HUES6 (cell line): Measurements from ENCODE around the gene SLC12A2.

ENCODE experiments used
- H3K27ac ChIP-seq: 2 replicates; pipeline ENCODE4 v1.7.0; 2013; ENCODE audit warnings: low read depth, mild to moderate bottlenecking, low read length, inconsistent platforms
- H3K27me3 ChIP-seq: 2 replicates; pipeline ENCODE4 v1.6.1; 2013; ENCODE audit warnings: low read length; ENCODE audit not compliant: control insufficient read depth, insufficient read depth
- H3K36me3 ChIP-seq: 2 replicates; pipeline ENCODE4 v1.6.1; 2013; ENCODE audit warnings: low read length; ENCODE audit not compliant: control insufficient read depth, insufficient read depth
- H3K4me1 ChIP-seq: 2 replicates; pipeline ENCODE4 v1.6.1; 2013; ENCODE audit warnings: low read length; ENCODE audit not compliant: control insufficient read depth, insufficient read depth
- H3K4me3 ChIP-seq: 2 replicates; pipeline ENCODE4 v1.5.1; 2013; ENCODE audit warnings: low read depth, low read length
- H3K9ac ChIP-seq: one replicate; pipeline ENCODE4 v1.6.1; 2013; ENCODE audit warnings: mild to moderate bottlenecking, low read length
- H3K9me3 ChIP-seq: 2 replicates; pipeline ENCODE4 v1.6.1; 2013; ENCODE audit warnings: low read depth, low read length; ENCODE audit not compliant: control insufficient read depth, insufficient read depth

The SLC12A2 gene

GRCh38 chr5:128097224-128097623 lies 13.7 kb downstream of the SLC12A2 start:
- Histone ChIP-seq H3K4me3 (no peak overlapping the region), H3K27ac (no peak overlapping the region), H3K4me1 (0 out of 2 replicates have a peak, but pooled peaks cover under 1% of the 10 kb centered on the region), H3K36me3 (no peaks in the 10 kb centered on the region), H3K9me3 (peaks cover 13% of the 10 kb centered on the region), H3K9ac (no peak overlapping the region), H3K27me3 (no peaks in the 10 kb centered on the region)

- H3K27me3 ChIP-seq: no peaks in the 10 kb centered on the region
- H3K4me3 ChIP-seq: no peak overlapping the region
- H3K27ac ChIP-seq: no peak overlapping the region
- peaks cover 13% of the 10 kb centered on the region for H3K9me3 ChIP-seq
- no peaks in the 10 kb centered on the region for H3K36me3 ChIP-seq
- no peaks in the 10 kb centered on the region for H3K4me1 ChIP-seq
- no peak overlapping the region for H3K9ac ChIP-seq
Measured at GRCh38 chr5:128097781-128098180, 14.2 kb downstream of the SLC12A2 start.

GRCh38 chr5:128099944-128100343 lies 16.4 kb downstream of the SLC12A2 start:
- H3K9ac ChIP-seq: no peak overlapping the region
- H3K4me3 ChIP-seq: no peak overlapping the region
- peaks cover 13% of the 10 kb centered on the region for H3K9me3 ChIP-seq
- no peaks in the 10 kb centered on the region for H3K4me1 ChIP-seq
- no peaks in the 10 kb centered on the region for H3K27me3 ChIP-seq
- no peak overlapping the region for H3K27ac ChIP-seq
- no peaks in the 10 kb centered on the region for H3K36me3 ChIP-seq

- Histone ChIP-seq H3K9me3 (peaks cover 13% of the 10 kb centered on the region), H3K27me3 (no peaks in the 10 kb centered on the region), H3K4me1 (no peaks in the 10 kb centered on the region), H3K4me3 (no peak overlapping the region), H3K9ac (no peak overlapping the region), H3K36me3 (no peaks in the 10 kb centered on the region), H3K27ac (no peak overlapping the region)
Measured at GRCh38 chr5:128100860-128101557, 17.4 kb downstream of the SLC12A2 start.

GRCh38 chr5:128101676-128102075 lies 18.1 kb downstream of the SLC12A2 start:
- no peaks in the 10 kb centered on the region for H3K36me3 ChIP-seq

GRCh38 chr5:128105203-128105602 lies 21.6 kb downstream of the SLC12A2 start:
- no peak overlapping the region for H3K9ac ChIP-seq
- H3K27me3 ChIP-seq: no peaks in the 10 kb centered on the region
- no peak overlapping the region for H3K27ac ChIP-seq
- no peaks in the 10 kb centered on the region for H3K9me3 ChIP-seq
- no peaks in the 10 kb centered on the region for H3K4me1 ChIP-seq
- H3K4me3 ChIP-seq: no peak overlapping the region
- no peaks in the 10 kb centered on the region for H3K36me3 ChIP-seq

More at GRCh38 chr5:128101676-128102075, 18.1 kb downstream of the SLC12A2 start:
- H3K27me3 ChIP-seq: no peaks in the 10 kb centered on the region
- no peak overlapping the region for H3K4me3 ChIP-seq
- no peak overlapping the region for H3K9ac ChIP-seq
- H3K4me1 ChIP-seq: no peaks in the 10 kb centered on the region
- no peak overlapping the region for H3K27ac ChIP-seq
- H3K9me3 ChIP-seq: peaks cover 11% of the 10 kb centered on the region

GRCh38 chr5:128109138-128109537 lies 25.6 kb downstream of the SLC12A2 start:
- Histone ChIP-seq H3K9ac (no peak overlapping the region), H3K4me1 (no peaks in the 10 kb centered on the region), H3K9me3 (no peaks in the 10 kb centered on the region), H3K27ac (no peak overlapping the region), H3K36me3 (no peaks in the 10 kb centered on the region), H3K4me3 (no peak overlapping the region), H3K27me3 (no peaks in the 10 kb centered on the region)

- Histone ChIP-seq H3K4me1 (no peaks in the 10 kb centered on the region), H3K27me3 (no peaks in the 10 kb centered on the region), H3K27ac (no peak overlapping the region), H3K4me3 (no peak overlapping the region), H3K9ac (no peak overlapping the region), H3K36me3 (peaks cover 4% of the 10 kb centered on the region), H3K9me3 (no peaks in the 10 kb centered on the region)
Measured at GRCh38 chr5:128109766-128110165, 26.2 kb downstream of the SLC12A2 start.

GRCh38 chr5:128111818-128112448 lies 28.4 kb downstream of the SLC12A2 start:
- Histone ChIP-seq H3K4me1 (no peaks in the 10 kb centered on the region), H3K9me3 (no peaks in the 10 kb centered on the region), H3K27ac (no peak overlapping the region), H3K4me3 (no peak overlapping the region), H3K27me3 (no peaks in the 10 kb centered on the region), H3K36me3 (peaks cover 14% of the 10 kb centered on the region), H3K9ac (no peak overlapping the region)

- no peak overlapping the region for H3K9ac ChIP-seq
- no peaks in the 10 kb centered on the region for H3K27me3 ChIP-seq
- no peaks in the 10 kb centered on the region for H3K4me1 ChIP-seq
- no peak overlapping the region for H3K4me3 ChIP-seq
- no peak overlapping the region for H3K27ac ChIP-seq
- peaks cover 15% of the 10 kb centered on the region for H3K36me3 ChIP-seq
- H3K9me3 ChIP-seq: no peaks in the 10 kb centered on the region
Measured at GRCh38 chr5:128116445-128116844, 32.9 kb downstream of the SLC12A2 start.

GRCh38 chr5:128118214-128118613 lies 34.6 kb downstream of the SLC12A2 start:
- H3K27me3 ChIP-seq: no peaks in the 10 kb centered on the region
- H3K9ac ChIP-seq: no peak overlapping the region
- H3K36me3 ChIP-seq: peaks cover 15% of the 10 kb centered on the region
- H3K27ac ChIP-seq: no peak overlapping the region
- no peaks in the 10 kb centered on the region for H3K9me3 ChIP-seq
- H3K4me3 ChIP-seq: no peak overlapping the region
- H3K4me1 ChIP-seq: no peaks in the 10 kb centered on the region
